Stimulated activated naive CD8-positive, alpha-beta T cell treated with anti-CD3 and anti-CD28 coated beads, Interleukin-15, Interleukin-2, amounts not matched to agents 100 U/mL and 50 U/mL, for 24 hours (primary cell): ENCODE results near the gene VGLL2.

Experiments used
- ATAC-seq: fragments of 150-1000 bp; cut with Tn5 transposase; one replicate; pipeline ENCODE4 v1.10.0; 2021
- DNase-seq: peaks from one replicate; pipeline ENCODE4 v3.0.0; 2021

VGLL2 gene

DNA sequence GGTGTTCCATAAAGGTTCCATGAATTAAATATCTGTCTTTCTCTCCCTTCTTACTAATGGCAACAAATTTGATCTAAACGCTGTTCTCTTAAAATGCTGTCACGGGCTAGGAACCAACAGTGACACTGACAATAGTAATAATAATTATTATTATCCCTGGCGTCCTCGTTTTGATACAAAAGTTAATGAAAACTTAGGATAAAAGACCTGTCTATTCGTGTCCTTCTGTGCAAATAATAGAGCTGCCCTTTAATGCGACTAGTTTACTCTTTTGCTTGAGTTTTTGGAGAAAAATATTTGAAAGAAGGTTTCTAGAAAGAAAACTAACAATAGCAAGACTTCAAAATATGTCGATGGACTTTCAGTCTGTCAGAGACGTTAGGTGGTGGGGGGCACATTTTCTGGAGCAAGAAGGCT is 4.3 kb downstream of the VGLL2 start:
- DNase-seq: no peak
- ATAC-seq: no peak

GRCh38 chr6:117270055-117270842 is 4.9 kb downstream of the VGLL2 start:
- no peak for DNase-seq
- ATAC-seq: no peak

GRCh38 chr6:117270843-117271507 is 5.6 kb downstream of the VGLL2 start:
- ATAC-seq (no peak), DNase-seq (no peak)

GRCh38 chr6:117272032-117272866 is 6.9 kb downstream of the VGLL2 start:
- no peak for ATAC-seq
- no peak for DNase-seq

- ATAC-seq (no peak), DNase-seq (no peak)
Measured at GRCh38 chr6:117272891-117273290, 7.5 kb downstream of the VGLL2 start.

GRCh38 chr6:117275205-117275604 is 9.8 kb downstream of the VGLL2 start:
- DNase-seq: no peak

DNA sequence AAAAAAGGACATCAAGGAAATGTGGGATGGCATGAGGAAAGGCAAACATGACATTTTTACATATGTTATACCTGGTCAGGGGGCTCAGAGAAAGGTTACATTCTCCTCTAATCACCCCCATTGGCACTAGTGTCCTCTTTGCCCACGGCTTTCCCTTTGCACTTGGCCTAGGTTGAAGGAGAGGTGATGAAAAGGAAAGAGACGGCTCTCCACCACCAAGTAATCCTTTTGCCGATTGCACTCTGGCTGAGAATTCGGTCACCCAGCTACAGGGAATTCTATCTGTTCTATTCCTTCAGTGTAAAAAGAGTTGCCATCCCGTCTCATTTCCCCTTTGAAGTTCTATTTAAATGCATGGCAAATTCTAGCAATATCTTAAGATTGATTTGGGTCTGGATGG is 10.4 kb downstream of the VGLL2 start:
- no peak for ATAC-seq
- no peak for DNase-seq

More at GRCh38 chr6:117275205-117275604, 9.8 kb downstream of the VGLL2 start:
- ATAC-seq: no peak

DNA sequence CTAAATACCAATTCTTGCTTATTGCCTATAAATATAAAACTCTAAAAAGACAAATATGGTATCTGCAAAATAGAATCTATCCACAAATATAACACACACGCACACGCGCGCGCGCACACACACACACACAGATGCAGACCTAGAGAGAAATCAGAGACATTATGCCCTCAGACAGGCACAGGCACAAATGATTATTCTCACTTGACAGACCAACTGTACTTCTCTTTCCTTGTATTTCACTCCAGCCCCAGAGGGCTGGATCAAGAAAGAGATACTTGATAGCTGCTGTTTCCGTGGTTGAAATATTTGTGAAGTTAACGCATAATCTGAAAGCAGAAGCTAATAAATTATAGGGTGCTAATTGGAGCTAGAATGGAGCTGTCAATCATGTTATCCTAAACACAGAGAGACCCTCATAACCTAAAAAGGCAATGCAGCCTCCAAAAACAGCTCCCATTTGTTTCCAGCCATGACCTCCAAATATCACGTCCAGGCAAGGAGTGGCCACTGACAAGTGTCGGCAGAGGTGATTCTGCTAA is 11.5 kb downstream of the VGLL2 start:
- no peak for ATAC-seq

GRCh38 chr6:117280922-117281321 is 15.6 kb downstream of the VGLL2 start:
- DNase-seq (no peak), ATAC-seq (no peak)

More for the DNA sequence above, 11.5 kb downstream of the VGLL2 start:
- DNase-seq: no peak

GRCh38 chr6:117288083-117288715 is 22.8 kb downstream of the VGLL2 start:
- ATAC-seq (no peak), DNase-seq (no peak)

GRCh38 chr6:117290173-117290846 is 25.0 kb downstream of the VGLL2 start:
- DNase-seq (no peak), ATAC-seq (no peak)

DNA sequence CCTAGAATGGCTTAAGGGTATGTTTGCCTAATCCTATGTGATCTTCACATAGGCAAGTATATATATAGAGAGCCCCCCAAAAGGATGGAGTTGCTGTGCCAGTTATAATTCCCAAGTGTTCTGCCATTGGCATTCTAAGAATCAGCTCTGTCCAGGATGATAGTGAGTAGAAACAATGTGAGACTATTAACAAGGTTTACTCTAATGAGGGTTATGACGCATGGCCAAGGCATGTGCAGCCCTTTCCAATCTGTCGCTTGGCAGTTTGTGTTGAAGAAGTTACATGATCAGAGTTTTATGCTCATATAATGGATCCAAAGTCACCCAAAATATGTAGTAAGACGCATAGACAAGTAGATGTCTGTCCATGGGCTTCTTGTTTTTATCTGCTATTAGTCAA is 33.6 kb downstream of the VGLL2 start:
- DNase-seq: no peak
- ATAC-seq: no peak

- ATAC-seq (no peak), DNase-seq (no peak)
Measured at GRCh38 chr6:117303323-117303722, 38.0 kb downstream of the VGLL2 start.

DNA sequence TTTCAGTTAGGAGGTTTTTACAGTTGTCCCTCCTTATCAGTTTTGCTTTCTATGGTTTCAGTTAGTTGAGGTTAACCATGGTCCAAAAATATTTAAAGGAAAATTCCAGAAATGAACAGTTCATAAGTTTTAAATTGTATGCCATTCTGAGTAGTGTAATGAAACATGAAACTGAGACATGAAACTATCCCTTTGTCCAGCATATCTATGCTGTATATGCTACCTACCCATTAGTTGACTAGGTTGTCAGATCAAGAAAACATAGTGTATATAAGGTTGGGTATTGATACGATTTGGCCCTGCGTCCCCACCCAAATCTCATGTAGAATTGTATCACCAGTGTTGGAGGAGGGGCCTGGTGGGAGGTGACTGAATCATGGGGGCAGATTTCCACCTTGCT is 39.1 kb downstream of the VGLL2 start:
- ATAC-seq (no peak), DNase-seq (no peak)

GRCh38 chr6:117306227-117306790 is 41.0 kb downstream of the VGLL2 start:
- DNase-seq: no peak
- ATAC-seq: no peak

DNA sequence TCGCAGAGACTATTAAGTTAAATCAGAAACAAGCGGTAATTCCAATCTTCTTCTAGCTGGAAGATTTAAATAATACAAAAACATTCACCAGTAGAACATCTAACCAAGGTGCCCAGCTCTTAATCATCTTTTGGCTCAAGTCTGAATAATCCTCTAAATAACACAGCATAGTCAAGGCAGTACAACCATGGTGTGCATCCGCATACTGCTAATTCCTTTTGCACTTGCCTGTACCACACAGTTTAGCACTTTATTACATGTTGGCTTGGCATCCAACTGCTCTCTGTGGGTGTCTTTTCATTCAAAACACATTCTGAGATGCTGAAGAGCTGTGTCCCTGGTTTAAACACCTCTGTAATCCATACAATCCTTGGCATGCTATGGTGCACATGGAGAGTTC is 42.3 kb downstream of the VGLL2 start:
- ATAC-seq: no peak
- no peak for DNase-seq

- ATAC-seq (no peak), DNase-seq (no peak)
Measured at GRCh38 chr6:117309069-117309468, 43.7 kb downstream of the VGLL2 start.

GRCh38 chr6:117309611-117310010 is 44.3 kb downstream of the VGLL2 start:
- DNase-seq: no peak
- ATAC-seq: no peak

DNA sequence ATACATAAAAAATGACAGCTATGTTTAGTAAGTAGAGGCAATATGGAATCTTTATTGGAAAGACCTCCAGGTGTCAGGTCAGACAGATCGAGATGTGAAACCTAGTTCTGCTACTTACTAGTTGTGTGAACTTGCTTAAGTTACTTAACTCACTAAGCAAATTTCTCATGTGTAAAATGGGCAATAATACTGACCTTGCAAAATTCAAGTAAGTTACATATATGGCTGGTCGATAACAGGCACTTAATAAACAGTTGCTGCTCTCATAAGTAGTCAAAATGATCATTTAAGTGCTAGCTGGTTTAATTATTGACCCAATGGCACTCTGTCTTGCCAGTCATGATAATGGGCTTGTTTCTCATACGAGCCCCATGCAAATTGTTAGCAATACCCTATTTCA is 46.0 kb downstream of the VGLL2 start:
- DNase-seq (no peak), ATAC-seq (no peak)

DNA sequence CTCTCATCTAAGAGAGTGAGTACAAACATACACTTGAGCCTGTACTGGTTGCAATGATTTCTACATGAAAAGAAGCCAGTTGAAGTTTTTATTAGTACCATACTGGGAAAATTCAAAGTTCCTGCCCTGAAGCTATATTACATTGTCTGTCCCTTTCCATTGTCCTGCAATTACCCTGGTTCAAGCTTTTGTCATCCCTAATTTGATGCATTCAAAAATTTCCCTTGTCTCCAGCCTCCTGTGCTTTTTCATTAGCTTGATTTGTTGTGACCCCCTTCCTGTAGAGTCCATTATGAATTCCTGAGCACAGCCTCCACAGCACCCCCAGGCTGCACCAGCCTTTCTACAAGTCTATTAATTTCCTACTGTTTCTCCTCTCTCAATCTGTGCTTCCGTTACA is 46.4 kb downstream of the VGLL2 start:
- no peak for DNase-seq
- ATAC-seq: no peak

DNA sequence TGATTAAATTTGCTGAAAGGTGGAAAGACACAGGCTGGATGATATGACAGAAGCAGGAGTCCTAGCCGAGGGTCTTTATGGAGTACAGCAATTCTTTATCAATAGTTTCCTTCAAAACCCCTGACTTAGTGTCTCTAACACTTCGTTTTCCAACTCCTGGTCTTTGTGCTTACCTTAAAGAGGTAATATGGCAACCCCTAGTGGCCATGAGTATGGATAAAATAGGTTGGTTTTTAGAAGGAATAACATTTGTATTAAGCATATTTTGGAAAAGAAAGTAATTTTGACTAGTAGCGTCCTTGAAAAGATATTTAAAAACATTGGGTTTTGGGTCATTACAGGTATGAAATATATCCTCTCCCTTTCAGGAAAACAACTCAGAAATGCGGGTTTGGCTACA is 51.9 kb downstream of the VGLL2 start:
- ATAC-seq (no peak), DNase-seq (no peak)
